HepG2 (cell line): ENCODE results near the gene HDAC4. TPM values are rescaled to one million over a fixed set of nuclear protein-coding genes. Genes with fewer than 3 reads are reported as not detected.

Experiments used
- ASH2L ChIP-seq: fragments of 300-600, 200-600 bp; sonication (generic); IDR thresholded peaks from 2 replicates; pipeline ENCODE4 v1.7.0; 2017; ENCODE audit warnings: low read depth, mild to moderate bottlenecking, moderate library complexity, mixed read lengths, low read length; ENCODE audit not compliant: insufficient read length
- BRF2 ChIP-seq: sonication (generic); formaldehyde crosslinking; IDR thresholded peaks from 2 replicates; pipeline ENCODE4 v1.8.1; 2022; ENCODE audit warnings: mild to moderate bottlenecking, missing genetic modification reagents
- ELK4 ChIP-seq: sonication (generic); formaldehyde crosslinking; IDR thresholded peaks from 2 replicates; pipeline ENCODE4 v1.9.0; 2021; ENCODE audit warnings: missing genetic modification reagents, borderline replicate concordance
- FOSL1 ChIP-seq: sonication (generic); formaldehyde crosslinking; IDR thresholded peaks from 2 replicates; pipeline ENCODE4 v1.9.0; 2021; ENCODE audit warnings: missing genetic modification reagents, borderline replicate concordance
- GTF3A ChIP-seq: sonication (generic); formaldehyde crosslinking; conservative IDR thresholded peaks from 2 replicates; pipeline ENCODE4 v1.4.0; 2020; ENCODE audit warnings: mild to moderate bottlenecking, missing genetic modification reagents
- KMT2B ChIP-seq: IDR thresholded peaks from 2 replicates; pipeline ENCODE4 v1.6.1; 2016; ENCODE audit warnings: missing genetic modification reagents, missing compliant biosample characterization
- MEF2D ChIP-seq: sonication (generic); formaldehyde crosslinking; IDR thresholded peaks from 2 replicates; pipeline ENCODE4 v1.5.1; 2020; ENCODE audit warnings: mild to moderate bottlenecking, missing genetic modification reagents
- PBX2 ChIP-seq: IDR thresholded peaks from 2 replicates; pipeline ENCODE4 v1.6.1; 2016; ENCODE audit warnings: control low read depth
- PHF20 ChIP-seq: sonication (generic); formaldehyde crosslinking; IDR thresholded peaks from 2 replicates; pipeline ENCODE4 v1.5.0; 2020; ENCODE audit warnings: mild to moderate bottlenecking, missing genetic modification reagents
- TFE3 ChIP-seq: IDR thresholded peaks from 2 replicates; pipeline ENCODE4 v1.6.1; 2016
- ZNF160 ChIP-seq: sonication (generic); formaldehyde crosslinking; IDR thresholded peaks from 2 replicates; pipeline ENCODE4 v1.8.0; 2022; ENCODE audit warnings: mild to moderate bottlenecking, inconsistent platforms, missing genetic modification reagents
- ZNF431 ChIP-seq: sonication (generic); formaldehyde crosslinking; IDR thresholded peaks from 2 replicates; pipeline ENCODE4 v1.9.0; 2022; ENCODE audit warnings: missing genetic modification reagents, low read depth, mild to moderate bottlenecking, borderline replicate concordance
- ZNF691 ChIP-seq: sonication (generic); formaldehyde crosslinking; IDR thresholded peaks from 2 replicates; pipeline ENCODE4 v1.4.0; 2020; ENCODE audit warnings: missing genetic modification reagents, low read depth, mild to moderate bottlenecking, borderline replicate concordance
- ZXDC ChIP-seq: sonication (generic); formaldehyde crosslinking; IDR thresholded peaks from 2 replicates; pipeline ENCODE4 v1.5.0; 2020; ENCODE audit warnings: mild to moderate bottlenecking, missing genetic modification reagents
- polyA plus RNA-seq, 8 experiments: library from polyadenylated mRNA; depleted of rRNA in 3 of 8; stranded (reverse) in 7 of 8; unstranded in 1 of 8; fragments of >200 nt; fragmentation: Illumina TruSeq in 4 of 8; extraction: Trizol in 4 of 8; gene quantifications; 2 replicates each; pipeline versions ENCODE4 v1.2.1 to v1.2.3, GENCODE V29; 2011 to 2016; ENCODE audit warnings: low read depth in 4 of 8, missing spikeins in 1 of 8, mixed read lengths in 1 of 8; ENCODE audit not compliant: insufficient read depth in 1 of 8
- total RNA-seq, 5 experiments: library from RNA; depleted of rRNA; stranded (reverse); fragments of >200 nt; fragmentation: Illumina TruSeq; extraction: Trizol; gene quantifications; 2 replicates each; pipeline ENCODE4 v1.2.3, GENCODE V29; 2016; ENCODE audit warnings: low read depth in 1 of 5

Gene HDAC4
- total and polyA plus RNA-seq, 2 of the 13 experiments (the other 11 are each of a cell fraction or from before 2014, with no cell fraction given): 10.1 to 11.5 TPM

GRCh38 chr2:239401067-239401880, 454 bp upstream of the HDAC4 start (continued):
- peak; percentile 94 for TF ChIP-seq PBX2 (CRISPR knock-in tag)
- TF ChIP-seq BRF2 (CRISPR knock-in tag): peak; percentile 99
- peak; percentile 94 for TF ChIP-seq PHF20 (CRISPR knock-in tag)
- TF ChIP-seq ZNF160 (CRISPR knock-in tag): peak; percentile 97
- peak; percentile 80; the same call in 1 of the 2 replicates for TF ChIP-seq ELK4 (CRISPR knock-in tag)
- peak; percentile 99 for TF ChIP-seq GTF3A (CRISPR knock-in tag)
- TF ChIP-seq MEF2D: peak; percentile 96
- peak; percentile 99 for TF ChIP-seq ASH2L
- peak; percentile 90 for TF ChIP-seq ZNF691 (CRISPR knock-in tag)
- peak; percentile 87 for TF ChIP-seq KMT2B (CRISPR knock-in tag)
- TF ChIP-seq FOSL1 (CRISPR knock-in tag): peak; percentile 62
- peak; percentile 96 for TF ChIP-seq ZXDC (CRISPR knock-in tag)
- peak; percentile 97 for TF ChIP-seq TFE3 (CRISPR knock-in tag)
- TF ChIP-seq ZNF431 (CRISPR knock-in tag): peak; percentile 96
